Activated naive CD8-positive, alpha-beta T cell (primary cell): Measurements from ENCODE around the gene ARL14.

ENCODE experiments used
- H3K27ac Mint-ChIP-seq: one replicate; pipeline ENCODE4 v1.8.0; 2021; ENCODE audit warnings: mixed read lengths
- H3K27me3 Mint-ChIP-seq: one replicate; pipeline ENCODE4 v1.8.0; 2021; ENCODE audit warnings: mixed read lengths
- H3K36me3 Mint-ChIP-seq: one replicate; pipeline ENCODE4 v1.8.0; 2021; ENCODE audit warnings: mixed read lengths
- H3K4me1 Mint-ChIP-seq: one replicate; pipeline ENCODE4 v1.8.0; 2021; ENCODE audit warnings: low read depth, mixed read lengths
- H3K4me3 Mint-ChIP-seq: one replicate; pipeline ENCODE4 v1.8.0; 2021; ENCODE audit warnings: mild to moderate bottlenecking, mixed read lengths
- H3K9me3 Mint-ChIP-seq: one replicate; pipeline ENCODE4 v1.8.0; 2021; ENCODE audit warnings: low read depth, mixed read lengths

Gene ARL14

GRCh38 chr3:160676547-160677303, at the start of gene ARL14:
Gene ARL14 (plus strand): TSS chr3:160677160. CDS start chr3:160677347, 187 bp downstream.
- Mint-ChIP-seq H3K4me1 (no peaks in the 10 kb centered on the region), H3K36me3 (no peaks in the 10 kb centered on the region), H3K4me3 (no peak within 1 kb of the TSS), H3K27ac (no peak within 1 kb of the TSS), H3K27me3 (peaks cover 4% of the 10 kb centered on the region), H3K9me3 (no peaks in the 10 kb centered on the region)

DNA sequence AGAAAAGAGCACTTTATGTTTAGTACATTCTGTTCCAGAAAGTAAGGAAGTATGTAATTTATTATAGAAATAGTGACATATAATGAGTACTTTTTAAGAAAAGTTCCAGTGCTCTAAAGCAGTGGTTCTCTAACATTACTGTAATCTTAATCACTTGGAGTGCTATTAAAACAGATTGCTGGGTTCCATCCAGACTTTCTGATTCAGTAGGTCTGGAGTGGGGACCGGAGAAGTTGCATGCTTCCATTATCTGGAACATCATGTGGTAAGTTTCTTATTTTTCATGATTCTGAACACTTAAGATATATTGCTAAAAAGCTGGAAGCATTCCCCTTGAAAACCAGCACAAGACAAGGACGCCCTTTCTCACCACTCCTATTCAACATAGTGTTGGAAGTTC, 47.5 kb upstream of the ARL14 start:
- Mint-ChIP-seq H3K9me3 (no peaks in the 10 kb centered on the region), H3K36me3 (no peaks in the 10 kb centered on the region), H3K27me3 (peaks cover 1% of the 10 kb centered on the region)

GRCh38 chr3:160633361-160634083, 43.4 kb upstream of the ARL14 start:
- Mint-ChIP-seq H3K4me1 (no peaks in the 10 kb centered on the region), H3K36me3 (no peaks in the 10 kb centered on the region), H3K27me3 (peaks cover 2% of the 10 kb centered on the region), H3K9me3 (no peaks in the 10 kb centered on the region), H3K27ac (no peak overlapping the region), H3K4me3 (no peak overlapping the region)

More for the DNA sequence above, 47.5 kb upstream of the ARL14 start:
- no peak overlapping the region for H3K4me3 Mint-ChIP-seq
- no peak overlapping the region for H3K27ac Mint-ChIP-seq
- H3K4me1 Mint-ChIP-seq, result no peaks in the 10 kb centered on the region

- Mint-ChIP-seq H3K27ac (no peak overlapping the region), H3K9me3 (no peaks in the 10 kb centered on the region), H3K36me3 (no peaks in the 10 kb centered on the region), H3K4me1 (no peaks in the 10 kb centered on the region), H3K4me3 (no peak overlapping the region), H3K27me3 (peaks cover 2% of the 10 kb centered on the region)
Measured at GRCh38 chr3:160635213-160635612, 41.7 kb upstream of the ARL14 start.

DNA sequence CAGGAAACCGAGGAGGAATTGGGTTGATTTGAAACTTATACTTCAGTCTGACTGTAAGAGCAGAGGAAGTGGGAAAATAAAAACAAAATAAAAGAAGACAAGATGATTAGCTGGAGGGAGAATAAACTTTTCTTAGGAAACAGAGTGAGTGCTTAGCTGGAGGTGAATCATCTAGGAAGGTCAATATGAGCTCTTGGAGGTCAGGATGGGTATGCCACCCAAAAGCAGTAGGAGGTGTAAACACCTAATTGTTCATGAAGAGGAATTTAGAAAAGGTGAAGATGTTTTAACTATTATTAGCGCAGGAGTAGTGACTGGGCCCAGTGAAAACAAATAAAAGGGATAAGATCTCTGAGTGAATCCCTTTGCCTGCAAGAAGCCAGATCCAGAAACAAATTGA, 39.9 kb upstream of the ARL14 start:
- H3K27me3 Mint-ChIP-seq, result peaks cover 2% of the 10 kb centered on the region
- no peak overlapping the region for H3K27ac Mint-ChIP-seq
- H3K4me3 Mint-ChIP-seq, result no peak overlapping the region
- no peaks in the 10 kb centered on the region for H3K4me1 Mint-ChIP-seq
- H3K36me3 Mint-ChIP-seq, result no peaks in the 10 kb centered on the region
- no peaks in the 10 kb centered on the region for H3K9me3 Mint-ChIP-seq

GRCh38 chr3:160638184-160638583, 38.8 kb upstream of the ARL14 start:
- no peaks in the 10 kb centered on the region for H3K9me3 Mint-ChIP-seq
- H3K36me3 Mint-ChIP-seq, result no peaks in the 10 kb centered on the region
- no peak overlapping the region for H3K27ac Mint-ChIP-seq
- H3K27me3 Mint-ChIP-seq, result peaks cover 2% of the 10 kb centered on the region
- H3K4me3 Mint-ChIP-seq, result no peak overlapping the region
- no peaks in the 10 kb centered on the region for H3K4me1 Mint-ChIP-seq

GRCh38 chr3:160641665-160642309, 35.2 kb upstream of the ARL14 start:
- Mint-ChIP-seq H3K27me3 (no peaks in the 10 kb centered on the region), H3K27ac (no peak overlapping the region), H3K4me3 (no peak overlapping the region), H3K4me1 (no peaks in the 10 kb centered on the region), H3K36me3 (no peaks in the 10 kb centered on the region), H3K9me3 (no peaks in the 10 kb centered on the region)

DNA sequence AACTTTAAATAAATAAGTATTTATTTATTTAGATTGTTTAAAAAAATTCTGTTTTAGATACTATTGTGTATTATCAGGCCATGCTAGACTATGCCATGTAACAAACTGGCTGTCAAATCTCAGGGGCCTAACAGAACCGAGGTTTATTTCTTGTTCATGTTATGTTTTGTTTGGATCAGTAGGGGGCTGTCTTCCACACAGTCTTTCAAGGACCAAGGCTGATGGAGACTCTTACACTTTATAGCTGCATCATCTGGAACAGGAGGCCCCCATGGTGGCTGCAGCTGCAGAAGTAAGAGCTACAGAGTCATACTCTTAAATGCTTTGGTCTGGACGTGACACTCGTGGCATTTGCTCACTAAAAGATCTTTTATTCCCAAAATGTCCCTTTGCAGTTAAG, 33.0 kb upstream of the ARL14 start:
- H3K27ac Mint-ChIP-seq, result no peak overlapping the region

DNA sequence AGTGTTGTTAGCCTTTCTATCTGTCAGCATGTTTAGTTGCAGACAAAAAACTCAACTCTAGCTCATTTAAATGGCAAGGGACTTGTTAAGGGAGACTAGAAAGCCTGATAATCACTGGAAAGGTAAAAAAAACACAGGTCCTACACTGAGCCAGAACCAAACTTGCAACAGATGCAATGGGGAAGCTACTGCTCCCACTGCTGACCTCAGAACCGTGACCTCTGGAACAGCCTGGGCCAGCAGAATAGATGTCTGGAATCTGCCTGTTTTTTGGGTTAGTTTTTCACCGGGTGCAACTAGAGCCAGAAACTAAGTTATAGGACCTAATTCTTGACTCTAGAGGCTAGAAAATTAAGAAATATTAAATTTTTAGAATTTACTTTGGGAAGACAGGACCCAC, 32.5 kb upstream of the ARL14 start:
- no peaks in the 10 kb centered on the region for H3K4me1 Mint-ChIP-seq
- H3K36me3 Mint-ChIP-seq, result no peaks in the 10 kb centered on the region
- no peak overlapping the region for H3K4me3 Mint-ChIP-seq

More for the DNA sequence above, 33.0 kb upstream of the ARL14 start:
- Mint-ChIP-seq H3K9me3 (no peaks in the 10 kb centered on the region), H3K4me3 (no peak overlapping the region), H3K27me3 (no peaks in the 10 kb centered on the region), H3K4me1 (no peaks in the 10 kb centered on the region), H3K36me3 (no peaks in the 10 kb centered on the region)

DNA sequence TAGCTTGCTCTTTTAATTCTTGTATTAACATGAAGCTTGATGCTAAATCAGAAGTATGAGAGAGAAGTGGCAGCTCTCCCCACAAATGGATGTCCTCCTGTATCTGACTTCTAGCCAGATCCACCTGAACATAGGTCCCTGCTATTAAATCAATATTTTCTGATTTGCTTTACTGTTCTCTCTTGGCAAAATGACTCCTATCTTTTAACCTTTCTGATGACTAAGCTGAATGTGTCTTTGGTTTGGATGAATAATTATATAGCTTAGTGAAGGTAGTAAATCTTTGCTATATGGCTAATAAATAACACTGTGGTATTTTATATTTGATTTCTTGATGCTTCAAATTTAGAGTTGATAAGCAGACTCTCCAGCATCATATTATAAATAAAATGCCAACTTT, 28.3 kb upstream of the ARL14 start:
- Mint-ChIP-seq H3K9me3 (no peaks in the 10 kb centered on the region), H3K27ac (no peak overlapping the region), H3K4me3 (no peak overlapping the region), H3K4me1 (no peaks in the 10 kb centered on the region), H3K27me3 (peaks cover 2% of the 10 kb centered on the region), H3K36me3 (no peaks in the 10 kb centered on the region)

More for the DNA sequence above, 32.5 kb upstream of the ARL14 start:
- Mint-ChIP-seq H3K27ac (no peak overlapping the region), H3K9me3 (no peaks in the 10 kb centered on the region), H3K27me3 (no peaks in the 10 kb centered on the region)

- Mint-ChIP-seq H3K4me1 (no peaks in the 10 kb centered on the region), H3K27me3 (peaks cover 2% of the 10 kb centered on the region), H3K4me3 (no peak overlapping the region), H3K36me3 (no peaks in the 10 kb centered on the region), H3K27ac (no peak overlapping the region), H3K9me3 (no peaks in the 10 kb centered on the region)
Measured at GRCh38 chr3:160649596-160649995, 27.4 kb upstream of the ARL14 start.

- no peak overlapping the region for H3K4me3 Mint-ChIP-seq
- H3K27ac Mint-ChIP-seq, result no peak overlapping the region
- no peaks in the 10 kb centered on the region for H3K9me3 Mint-ChIP-seq
- no peaks in the 10 kb centered on the region for H3K4me1 Mint-ChIP-seq
- peaks cover 3% of the 10 kb centered on the region for H3K36me3 Mint-ChIP-seq
- H3K27me3 Mint-ChIP-seq, result peaks cover 2% of the 10 kb centered on the region
Measured at GRCh38 chr3:160653512-160653911, 23.4 kb upstream of the ARL14 start.

DNA sequence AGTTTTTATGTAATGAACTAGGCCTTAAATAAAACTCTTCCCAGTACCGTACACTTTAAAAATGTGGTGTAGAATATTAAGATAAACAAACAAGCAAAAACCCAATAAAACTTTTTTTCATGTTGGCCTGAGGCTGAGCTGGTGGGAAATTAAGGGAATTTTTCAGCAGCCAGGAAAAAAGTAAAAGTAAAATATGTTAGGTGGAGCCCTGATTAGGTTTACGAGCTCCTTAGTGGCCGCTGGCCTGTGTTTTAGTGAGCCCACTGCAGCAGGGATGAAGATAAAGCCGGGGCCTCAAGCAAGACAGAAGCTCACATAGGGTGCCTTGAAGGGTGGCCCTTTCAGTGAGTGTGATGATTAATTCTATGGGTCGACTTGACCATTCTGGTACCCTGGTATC, 16.1 kb upstream of the ARL14 start:
- Mint-ChIP-seq H3K4me3 (no peak overlapping the region), H3K9me3 (no peaks in the 10 kb centered on the region), H3K27me3 (no peaks in the 10 kb centered on the region), H3K27ac (no peak overlapping the region), H3K4me1 (no peaks in the 10 kb centered on the region), H3K36me3 (peaks cover 3% of the 10 kb centered on the region)

GRCh38 chr3:160661660-160662059, 15.3 kb upstream of the ARL14 start:
- no peaks in the 10 kb centered on the region for H3K9me3 Mint-ChIP-seq
- H3K4me1 Mint-ChIP-seq, result no peaks in the 10 kb centered on the region
- H3K27ac Mint-ChIP-seq, result no peak overlapping the region
- no peaks in the 10 kb centered on the region for H3K27me3 Mint-ChIP-seq
- H3K4me3 Mint-ChIP-seq, result no peak overlapping the region
- H3K36me3 Mint-ChIP-seq, result peaks cover 3% of the 10 kb centered on the region

DNA sequence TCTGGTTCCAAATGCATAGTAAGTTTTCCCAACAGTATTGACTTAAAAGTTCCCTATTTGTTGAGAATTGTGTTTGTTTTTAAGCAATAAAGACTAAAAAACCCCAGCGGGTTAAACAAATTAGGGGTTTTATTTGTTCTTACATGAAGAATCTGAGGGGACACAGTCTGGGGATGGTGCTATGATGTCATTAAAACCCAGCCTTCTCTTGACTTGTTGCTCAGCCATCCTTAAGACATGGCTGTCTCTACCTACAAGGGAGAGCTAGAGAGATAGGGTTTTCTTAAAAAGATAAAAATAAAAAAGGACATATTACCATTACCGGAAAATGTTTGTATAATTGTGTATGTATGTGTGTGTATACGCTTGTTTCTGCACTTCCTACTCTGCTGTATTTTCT, 11.7 kb upstream of the ARL14 start:
- no peaks in the 10 kb centered on the region for H3K9me3 Mint-ChIP-seq
- peaks cover 3% of the 10 kb centered on the region for H3K27me3 Mint-ChIP-seq
- H3K4me3 Mint-ChIP-seq, result no peak overlapping the region
- no peaks in the 10 kb centered on the region for H3K4me1 Mint-ChIP-seq
- H3K27ac Mint-ChIP-seq, result no peak overlapping the region
- H3K36me3 Mint-ChIP-seq, result no peaks in the 10 kb centered on the region
